Esophagus muscularis mucosa (tissue), 4 donors: ENCODE data around the gene NPAS1.

Source experiments
- CTCF ChIP-seq, 3 experiments: fragments of 200-600 bp in 2 of 3; fragments of 450-650 bp in 1 of 3; sonication (generic) in 2 of 3; IDR thresholded peaks; one replicate each; pipeline ENCODE4 v1.5.1; 2017 to 2019; ENCODE audit warnings: antibody characterized with exemption in 3 of 3, mild to moderate bottlenecking in 2 of 3, moderate library complexity in 1 of 3
- EP300 ChIP-seq: sonication (generic); formaldehyde crosslinking; IDR thresholded peaks from one replicate; pipeline ENCODE4 v1.6.1; 2017; ENCODE audit warnings: antibody characterized with exemption
- POLR2A ChIP-seq: fragments of 450-650 bp; IDR thresholded peaks from one replicate; pipeline ENCODE4 v1.6.1; 2017; ENCODE audit warnings: antibody characterized with exemption, moderate library complexity, mild to moderate bottlenecking, low read depth

GRCh38 chr19:46974181-46974580 is 45.5 kb upstream of the NPAS1 start:
- TF ChIP-seq CTCF (IDR thresholded peaks at IDR 0.05), result no peak
- no peak for TF ChIP-seq EP300
- TF ChIP-seq POLR2A, result no peak
